Left kidney (tissue), 1 donor: ENCODE measurements around the gene TTC36. TPM values are rescaled to one million over a fixed set of nuclear protein-coding genes. Genes with fewer than 3 reads are reported as not detected.

ENCODE experiments used
- polyA plus RNA-seq: library from polyadenylated mRNA; unstranded; fragments of 120-200 nt; gene quantifications from one replicate; pipeline ENCODE4 v1.2.1, GENCODE V29; 2013; ENCODE audit not compliant: insufficient read length

Gene TTC36
- polyA plus RNA-seq, 1 donor, result 1.3 TPM

Other genes with a start within 250 kb of the TTC36 start
- 0.22 TPM for gene CD3E, start 222.7 kb upstream of the TTC36 start, polyA plus RNA-seq
- 0.50 TPM for gene CD3D, start 184.8 kb upstream of the TTC36 start, polyA plus RNA-seq
- gene CD3G, start 183.1 kb upstream of the TTC36 start, polyA plus RNA-seq, result 0.25 TPM
- 53.0 TPM for gene UBE4A, start 167.9 kb upstream of the TTC36 start, polyA plus RNA-seq
- 383 TPM for gene ATP5MG, start 125.9 kb upstream of the TTC36 start, polyA plus RNA-seq
- 56.7 TPM for gene KMT2A, start 91.0 kb upstream of the TTC36 start, polyA plus RNA-seq
- gene TMEM25, start 3.7 kb downstream of the TTC36 start, polyA plus RNA-seq, result 26.8 TPM
- 54.1 TPM for gene IFT46, start 38.5 kb downstream of the TTC36 start, polyA plus RNA-seq
- gene ARCN1, start 44.9 kb downstream of the TTC36 start, polyA plus RNA-seq, result 191 TPM
- gene PHLDB1, start 80.1 kb downstream of the TTC36 start, polyA plus RNA-seq, result 155 TPM
- gene TREH, start 152.2 kb downstream of the TTC36 start, polyA plus RNA-seq, result 2.0 TPM